NCI-H2107 (cell line): ENCODE results near the gene CAD.

ENCODE experiments used
- DNase-seq: peaks from one replicate; lab custom pipeline; 2025; lab: John Stamatoyannopoulos, UW

The CAD gene

DNA sequence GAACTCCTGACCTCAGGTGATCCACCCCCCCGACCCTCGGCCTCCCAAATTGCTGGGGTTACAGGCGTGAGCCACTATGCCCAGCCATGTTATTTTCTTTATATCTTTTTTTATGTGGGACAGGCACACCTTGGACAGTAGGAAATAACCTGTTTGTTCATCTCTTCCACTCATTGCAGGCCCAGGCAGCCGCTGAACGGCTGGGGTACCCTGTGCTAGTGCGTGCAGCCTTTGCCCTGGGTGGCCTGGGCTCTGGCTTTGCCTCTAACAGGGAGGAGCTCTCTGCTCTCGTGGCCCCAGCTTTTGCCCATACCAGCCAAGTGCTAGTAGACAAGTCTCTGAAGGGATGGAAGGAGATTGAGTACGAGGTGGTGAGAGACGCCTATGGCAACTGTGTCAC, 8.4 kb downstream of the CAD start:
- no peak for DNase-seq

GRCh38 chr2:27227501-27227900, 10.3 kb downstream of the CAD start:
- no peak for DNase-seq

GRCh38 chr2:27231921-27232320, 14.8 kb downstream of the CAD start:
- DNase-seq, result no peak

- DNase-seq, result no peak
These were observed 16.2 kb downstream of the CAD start for GRCh38 chr2:27233341-27233740.

DNA sequence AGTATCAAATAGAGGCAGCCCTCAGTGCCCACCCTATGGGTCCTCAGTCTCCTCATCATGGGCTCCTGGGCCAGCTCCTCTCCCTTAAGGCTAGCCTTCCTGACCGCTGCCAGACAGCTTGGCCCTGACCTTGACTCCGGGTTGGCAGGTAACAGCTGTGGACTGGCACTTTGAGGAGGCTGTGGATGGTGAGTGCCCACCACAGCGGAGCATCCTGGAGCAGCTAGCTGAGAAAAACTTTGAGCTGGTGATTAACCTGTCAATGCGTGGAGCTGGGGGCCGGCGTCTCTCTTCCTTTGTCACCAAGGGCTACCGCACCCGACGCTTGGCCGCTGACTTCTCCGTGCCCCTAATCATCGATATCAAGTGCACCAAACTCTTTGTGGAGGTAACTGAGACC, 19.0 kb downstream of the CAD start:
- DNase-seq, result no peak

- DNase-seq, result no peak
These were observed 19.5 kb downstream of the CAD start for GRCh38 chr2:27236626-27237025.

- DNase-seq, result no peak
These were observed 20.3 kb downstream of the CAD start for GRCh38 chr2:27237341-27237945.

- no peak for DNase-seq
These were observed 21.8 kb downstream of the CAD start for GRCh38 chr2:27238976-27239375.

DNA sequence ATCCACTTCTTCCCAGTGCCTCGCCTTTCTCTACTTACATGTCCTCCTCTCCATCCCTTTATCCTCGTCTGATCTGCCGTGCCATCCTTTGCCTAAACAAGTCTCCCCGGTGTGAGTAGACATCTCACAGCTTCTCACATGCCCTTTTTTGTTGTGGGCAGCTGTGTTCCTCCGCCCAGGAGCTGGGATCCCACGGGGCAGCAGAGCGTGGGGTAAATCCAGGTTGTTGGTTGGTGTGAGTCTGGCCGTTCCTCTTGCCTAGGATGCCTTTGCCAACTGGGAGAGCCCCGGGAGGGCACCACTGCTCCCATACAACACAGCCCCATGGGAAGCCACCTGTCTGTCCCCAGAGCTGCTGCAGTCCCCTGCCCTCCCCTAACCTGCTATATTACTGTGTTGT, 23.2 kb downstream of the CAD start:
- no peak for DNase-seq

GRCh38 chr2:27241761-27242613, 24.8 kb downstream of the CAD start:
- DNase-seq, result no peak

DNA sequence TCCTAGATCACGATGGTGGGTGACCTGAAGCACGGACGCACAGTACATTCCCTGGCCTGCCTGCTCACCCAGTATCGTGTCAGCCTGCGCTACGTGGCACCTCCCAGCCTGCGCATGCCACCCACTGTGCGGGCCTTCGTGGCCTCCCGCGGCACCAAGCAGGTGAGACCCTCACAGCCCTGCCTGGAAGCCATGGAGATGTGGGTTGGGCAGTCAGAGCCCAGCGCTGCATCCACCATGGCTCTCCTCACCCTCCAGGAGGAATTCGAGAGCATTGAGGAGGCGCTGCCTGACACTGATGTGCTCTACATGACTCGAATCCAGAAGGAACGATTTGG, 25.4 kb downstream of the CAD start:
- no peak for DNase-seq

DNA sequence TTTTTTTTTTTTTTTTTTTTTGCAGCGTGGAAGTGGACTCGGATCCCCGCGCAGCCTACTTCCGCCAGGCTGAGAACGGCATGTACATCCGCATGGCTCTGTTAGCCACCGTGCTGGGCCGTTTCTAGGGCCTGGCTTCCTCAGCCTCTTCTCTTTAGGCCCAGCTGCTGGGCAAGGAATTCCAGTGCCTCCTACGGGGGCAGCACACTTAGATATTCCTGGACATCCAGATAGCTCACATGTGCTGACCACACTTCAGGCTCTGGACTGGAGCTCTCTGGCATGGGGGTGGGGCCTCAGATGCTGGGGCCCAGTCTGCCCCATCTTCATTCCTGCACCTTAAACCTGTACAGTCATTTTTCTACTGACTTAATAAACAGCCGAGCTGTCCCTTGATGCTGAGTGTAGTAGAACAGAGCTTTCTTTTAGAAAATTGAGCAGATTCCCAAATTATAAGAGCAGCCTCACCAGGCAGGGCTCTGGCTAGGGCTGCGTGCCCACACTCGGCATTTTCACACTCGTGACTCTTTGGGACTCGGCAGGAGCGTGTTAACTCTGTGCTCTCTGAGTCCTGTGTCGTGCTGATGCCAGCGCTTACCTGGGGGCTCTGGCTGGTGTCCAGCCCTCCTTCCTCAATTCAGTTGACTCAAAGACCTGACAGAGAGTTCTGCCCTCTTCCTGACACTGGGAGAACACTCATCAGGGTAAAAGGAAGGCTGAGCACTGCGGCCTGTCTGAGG, 26.4 kb downstream of the CAD start:
- DNase-seq, result no peak

DNA sequence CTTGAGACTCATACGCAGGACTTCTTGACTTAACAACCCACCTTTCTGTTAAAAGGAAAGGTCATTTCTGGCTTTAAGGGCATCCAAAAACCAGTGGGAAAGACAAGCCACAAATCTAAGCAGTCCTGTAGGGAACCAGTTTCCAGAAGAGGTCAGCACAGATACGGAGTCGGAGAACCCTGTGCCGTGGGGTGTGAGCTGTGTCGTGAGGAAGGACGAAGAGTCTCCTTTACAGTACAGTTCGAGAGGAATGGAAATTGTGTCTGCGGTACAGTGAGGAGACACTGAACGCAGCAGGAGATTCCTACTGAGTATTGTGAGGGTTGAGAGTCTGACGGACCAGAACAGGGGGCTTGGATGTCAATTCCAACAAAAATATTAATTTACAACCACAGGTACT, 27.9 kb downstream of the CAD start:
- no peak for DNase-seq

- DNase-seq, result no peak
These were observed 28.5 kb downstream of the CAD start for GRCh38 chr2:27245626-27246025.

GRCh38 chr2:27247893-27248292, 30.7 kb downstream of the CAD start:
- DNase-seq, result no peak

DNA sequence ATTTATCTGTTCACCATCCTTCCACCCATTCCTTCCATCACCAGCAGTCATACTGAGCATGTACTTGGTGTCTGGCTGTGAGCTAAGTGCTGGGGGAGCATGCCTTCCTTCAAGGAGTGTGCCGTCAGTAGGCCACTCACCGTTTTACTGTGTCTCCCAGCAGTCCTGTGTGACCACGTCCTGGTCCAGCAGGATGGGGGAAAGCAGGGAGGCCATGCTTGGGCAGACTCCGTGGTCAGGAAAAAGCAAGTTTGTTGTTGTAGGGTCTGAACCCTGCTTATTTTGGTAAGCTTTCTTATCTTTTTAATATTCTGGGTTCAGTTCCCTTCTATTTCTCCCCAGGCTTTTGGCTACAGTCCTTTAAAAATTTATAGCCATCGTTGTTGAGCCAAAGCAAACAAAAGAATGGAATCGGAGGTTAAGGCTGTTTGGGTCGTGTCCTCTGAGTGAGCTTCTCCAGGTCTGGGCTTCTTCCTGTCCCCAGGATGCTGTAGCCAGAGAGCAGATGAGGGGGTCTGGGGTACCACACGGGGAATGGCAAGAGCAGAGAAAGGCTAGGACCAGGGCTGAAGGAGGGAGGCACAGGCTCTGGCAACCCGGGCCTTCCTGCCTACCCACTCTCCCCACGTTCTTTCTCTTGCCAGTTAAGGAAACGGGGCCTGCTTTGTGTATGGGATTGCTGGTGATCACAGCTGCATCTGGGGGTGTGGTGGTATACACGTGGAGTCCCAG, 32.2 kb downstream of the CAD start:
- DNase-seq, result no peak

GRCh38 chr2:27249891-27250651, 32.9 kb downstream of the CAD start:
- DNase-seq, result no peak

- no peak for DNase-seq
These were observed 33.6 kb downstream of the CAD start for GRCh38 chr2:27250652-27251379.

DNA sequence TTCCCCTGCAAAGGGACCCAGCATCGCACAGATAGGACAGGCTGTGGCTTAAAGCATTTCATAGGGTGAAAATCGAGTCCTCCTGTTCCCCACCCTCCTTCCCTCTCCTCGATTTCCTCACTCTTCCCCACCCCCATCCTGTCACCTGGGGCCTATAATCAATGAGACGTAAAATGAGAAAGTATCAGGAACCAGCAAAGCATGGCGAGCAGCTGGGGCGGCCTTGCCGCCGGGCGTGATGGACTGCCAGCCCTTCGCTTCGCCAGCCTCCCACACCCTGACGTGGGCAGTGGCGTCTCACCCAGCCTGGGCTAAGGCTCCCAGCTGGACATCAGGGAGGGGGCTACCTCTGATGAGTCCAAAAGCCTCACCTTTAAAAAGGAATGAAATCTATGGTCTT, 34.6 kb downstream of the CAD start:
- no peak for DNase-seq

DNA sequence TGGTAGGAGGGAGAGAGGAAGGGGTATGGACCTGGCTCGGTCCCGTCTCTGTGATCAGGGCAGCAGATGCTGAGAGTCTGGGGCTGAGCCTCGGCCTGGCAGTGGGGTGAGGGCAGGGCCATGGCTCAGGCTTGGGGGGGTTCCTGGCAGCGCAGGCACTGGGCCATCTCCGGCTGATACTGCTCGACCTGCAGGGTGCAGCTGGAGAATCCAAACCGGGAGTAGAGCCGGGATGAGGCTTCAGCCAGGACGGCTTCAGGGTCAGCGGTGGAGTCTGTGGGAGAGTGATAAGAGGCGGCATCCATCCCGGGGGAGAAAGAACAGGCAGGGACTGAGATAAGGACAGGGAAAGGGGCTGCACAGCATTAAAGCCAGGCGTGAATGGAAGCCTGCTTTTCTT, 38.0 kb downstream of the CAD start:
- DNase-seq, result no peak

- DNase-seq, result no peak
These were observed 38.5 kb downstream of the CAD start for GRCh38 chr2:27255660-27256059.
